Peyer's patch (tissue), 4 donors: ENCODE measurements around the gene RABGGTA.

Experiments
- CTCF ChIP-seq, 6 experiments: fragments of 450-650 bp in 4 of 6; fragments of 200-600 bp in 2 of 6; sonication (generic) in 1 of 6; IDR thresholded peaks; one replicate each; pipeline ENCODE4 v1.5.1; 2017 to 2019; ENCODE audit warnings: antibody characterized with exemption in 6 of 6, mild to moderate bottlenecking in 3 of 6, moderate library complexity in 1 of 6
- POLR2A ChIP-seq, 2 donors: fragments of 450-650 bp; IDR thresholded peaks; one replicate each; pipeline ENCODE4 v1.5.1; 2017; ENCODE audit warnings: antibody characterized with exemption in 2 of 2, mild to moderate bottlenecking in 2 of 2, moderate library complexity in 2 of 2

GRCh38 chr14:24298892-24299254, 27.5 kb upstream of the RABGGTA start:
- TF ChIP-seq CTCF (IDR thresholded peaks at IDR 0.05) (no peak), POLR2A (IDR thresholded peaks at IDR 0.05) (no peak)
